WTC11 (cell line): ENCODE data around the gene TLR3.

Experiments used
- CREB1 ChIP-seq: sonication (generic); formaldehyde crosslinking; IDR thresholded peaks from 2 replicates; pipeline ENCODE4 v1.8.0; 2023; ENCODE audit warnings: mild to moderate bottlenecking, missing genetic modification reagents
- ESRRA ChIP-seq: sonication (generic); formaldehyde crosslinking; IDR thresholded peaks from 2 replicates; pipeline ENCODE4 v1.8.1; 2022; ENCODE audit warnings: mild to moderate bottlenecking, missing genetic modification reagents, borderline replicate concordance
- FOXP1 ChIP-seq: sonication (generic); formaldehyde crosslinking; IDR thresholded peaks from 2 replicates; pipeline ENCODE4 v1.8.0; 2022; ENCODE audit warnings: missing genetic modification reagents, mild to moderate bottlenecking, moderate library complexity, borderline replicate concordance
- ZNF396 ChIP-seq: fragments of 250-450 bp; sonication (Bioruptor Pico); IDR thresholded peaks from 2 replicates; pipeline ENCODE4 v1.8.0; 2021; ENCODE audit warnings: mild to moderate bottlenecking, moderate library complexity, borderline replicate concordance
- TF ChIP-seq, protein P1 (sequence below): sonication (generic); formaldehyde crosslinking; IDR thresholded peaks from 2 replicates; pipeline ENCODE4 v1.8.1; 2023; ENCODE audit warnings: mild to moderate bottlenecking, missing genetic modification reagents
- TF ChIP-seq, protein P2 (sequence below): sonication (generic); formaldehyde crosslinking; IDR thresholded peaks from 2 replicates; pipeline ENCODE4 v1.8.1; 2022; ENCODE audit warnings: mild to moderate bottlenecking, moderate library complexity, missing genetic modification reagents
- TF ChIP-seq, protein P3 (sequence below): fragments of 200-600 bp; IDR thresholded peaks from 2 replicates; pipeline ENCODE4 v1.8.0; 2022; ENCODE audit warnings: antibody characterized with exemption
- TF ChIP-seq, protein P4 (sequence below): sonication (generic); formaldehyde crosslinking; conservative IDR thresholded peaks from 2 replicates; pipeline ENCODE4 v1.8.1; 2022; ENCODE audit warnings: mild to moderate bottlenecking, missing genetic modification reagents
- TF ChIP-seq, protein P5 (sequence below): sonication (generic); formaldehyde crosslinking; IDR thresholded peaks from 2 replicates; pipeline ENCODE4 v1.8.0; 2022; ENCODE audit warnings: mild to moderate bottlenecking, missing genetic modification reagents

DNA sequence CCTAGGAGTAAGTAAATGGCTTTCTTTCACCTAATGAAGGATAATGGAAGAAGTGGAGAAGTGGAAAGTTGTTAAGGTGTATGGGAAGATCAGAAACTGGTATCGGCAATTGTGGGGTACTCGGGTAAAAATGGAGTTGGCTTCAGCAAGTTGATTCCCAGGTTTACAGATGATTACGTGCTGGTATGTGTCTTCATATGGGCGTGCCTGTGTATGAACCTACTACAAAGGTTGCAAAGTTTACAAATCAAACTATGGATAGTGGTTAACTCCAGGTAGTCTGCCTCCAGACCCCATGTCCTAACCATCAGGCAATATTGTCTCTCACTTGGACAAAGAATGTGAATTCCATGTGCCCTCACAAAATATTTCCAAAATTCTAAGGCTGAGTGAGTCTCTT lies 773 bp downstream of the TLR3 start:
- TF ChIP-seq, protein P1, sequence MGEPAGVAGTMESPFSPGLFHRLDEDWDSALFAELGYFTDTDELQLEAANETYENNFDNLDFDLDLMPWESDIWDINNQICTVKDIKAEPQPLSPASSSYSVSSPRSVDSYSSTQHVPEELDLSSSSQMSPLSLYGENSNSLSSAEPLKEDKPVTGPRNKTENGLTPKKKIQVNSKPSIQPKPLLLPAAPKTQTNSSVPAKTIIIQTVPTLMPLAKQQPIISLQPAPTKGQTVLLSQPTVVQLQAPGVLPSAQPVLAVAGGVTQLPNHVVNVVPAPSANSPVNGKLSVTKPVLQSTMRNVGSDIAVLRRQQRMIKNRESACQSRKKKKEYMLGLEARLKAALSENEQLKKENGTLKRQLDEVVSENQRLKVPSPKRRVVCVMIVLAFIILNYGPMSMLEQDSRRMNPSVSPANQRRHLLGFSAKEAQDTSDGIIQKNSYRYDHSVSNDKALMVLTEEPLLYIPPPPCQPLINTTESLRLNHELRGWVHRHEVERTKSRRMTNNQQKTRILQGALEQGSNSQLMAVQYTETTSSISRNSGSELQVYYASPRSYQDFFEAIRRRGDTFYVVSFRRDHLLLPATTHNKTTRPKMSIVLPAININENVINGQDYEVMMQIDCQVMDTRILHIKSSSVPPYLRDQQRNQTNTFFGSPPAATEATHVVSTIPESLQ, result no peak
- no peak for TF ChIP-seq ESRRA (CRISPR knock-in tag)
- TF ChIP-seq FOXP1 (CRISPR knock-in tag), result no peak
- TF ChIP-seq, protein P2, sequence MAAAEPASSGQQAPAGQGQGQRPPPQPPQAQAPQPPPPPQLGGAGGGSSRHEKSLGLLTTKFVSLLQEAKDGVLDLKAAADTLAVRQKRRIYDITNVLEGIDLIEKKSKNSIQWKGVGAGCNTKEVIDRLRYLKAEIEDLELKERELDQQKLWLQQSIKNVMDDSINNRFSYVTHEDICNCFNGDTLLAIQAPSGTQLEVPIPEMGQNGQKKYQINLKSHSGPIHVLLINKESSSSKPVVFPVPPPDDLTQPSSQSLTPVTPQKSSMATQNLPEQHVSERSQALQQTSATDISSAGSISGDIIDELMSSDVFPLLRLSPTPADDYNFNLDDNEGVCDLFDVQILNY (CRISPR knock-in tag), result no peak
- TF ChIP-seq, protein P3, sequence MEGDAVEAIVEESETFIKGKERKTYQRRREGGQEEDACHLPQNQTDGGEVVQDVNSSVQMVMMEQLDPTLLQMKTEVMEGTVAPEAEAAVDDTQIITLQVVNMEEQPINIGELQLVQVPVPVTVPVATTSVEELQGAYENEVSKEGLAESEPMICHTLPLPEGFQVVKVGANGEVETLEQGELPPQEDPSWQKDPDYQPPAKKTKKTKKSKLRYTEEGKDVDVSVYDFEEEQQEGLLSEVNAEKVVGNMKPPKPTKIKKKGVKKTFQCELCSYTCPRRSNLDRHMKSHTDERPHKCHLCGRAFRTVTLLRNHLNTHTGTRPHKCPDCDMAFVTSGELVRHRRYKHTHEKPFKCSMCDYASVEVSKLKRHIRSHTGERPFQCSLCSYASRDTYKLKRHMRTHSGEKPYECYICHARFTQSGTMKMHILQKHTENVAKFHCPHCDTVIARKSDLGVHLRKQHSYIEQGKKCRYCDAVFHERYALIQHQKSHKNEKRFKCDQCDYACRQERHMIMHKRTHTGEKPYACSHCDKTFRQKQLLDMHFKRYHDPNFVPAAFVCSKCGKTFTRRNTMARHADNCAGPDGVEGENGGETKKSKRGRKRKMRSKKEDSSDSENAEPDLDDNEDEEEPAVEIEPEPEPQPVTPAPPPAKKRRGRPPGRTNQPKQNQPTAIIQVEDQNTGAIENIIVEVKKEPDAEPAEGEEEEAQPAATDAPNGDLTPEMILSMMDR, result no peak
- TF ChIP-seq CREB1 (CRISPR knock-in tag), result no peak
- TF ChIP-seq, protein P4, sequence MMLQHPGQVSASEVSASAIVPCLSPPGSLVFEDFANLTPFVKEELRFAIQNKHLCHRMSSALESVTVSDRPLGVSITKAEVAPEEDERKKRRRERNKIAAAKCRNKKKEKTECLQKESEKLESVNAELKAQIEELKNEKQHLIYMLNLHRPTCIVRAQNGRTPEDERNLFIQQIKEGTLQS (CRISPR knock-in tag), result no peak
- TF ChIP-seq, protein P5, sequence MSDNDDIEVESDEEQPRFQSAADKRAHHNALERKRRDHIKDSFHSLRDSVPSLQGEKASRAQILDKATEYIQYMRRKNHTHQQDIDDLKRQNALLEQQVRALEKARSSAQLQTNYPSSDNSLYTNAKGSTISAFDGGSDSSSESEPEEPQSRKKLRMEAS (CRISPR knock-in tag), result no peak
- no peak for TF ChIP-seq ZNF396
